Upper lobe of right lung (tissue), 1 donor: ENCODE results near the gene CAPZB. TPM values are rescaled to one million over a fixed set of nuclear protein-coding genes. Genes with fewer than 3 reads are reported as not detected.

Experiments
- ATAC-seq: fragments of 200-7000 bp; cut with Tn5 transposase; one replicate; pipeline ENCODE4 v1.9.1; 2020; ENCODE audit warnings: mild to moderate bottlenecking, moderate library complexity
- DNase-seq: peaks from one replicate; pipeline ENCODE4 v3.0.0-alpha.2; 2020
- H3K27ac ChIP-seq: fragments of 200-600 bp; one replicate; pipeline ENCODE4 v1.8.0; 2022
- H3K27me3 ChIP-seq: fragments of 200-600 bp; one replicate; pipeline ENCODE4 v1.8.0; 2022; ENCODE audit warnings: mild to moderate bottlenecking
- H3K36me3 ChIP-seq: fragments of 200-600 bp; one replicate; pipeline ENCODE4 v1.8.0; 2022
- H3K4me1 ChIP-seq: fragments of 200-600 bp; one replicate; pipeline ENCODE4 v1.8.0; 2022
- H3K4me3 ChIP-seq: fragments of 200-600 bp; one replicate; pipeline ENCODE4 v1.8.0; 2022; ENCODE audit warnings: mild to moderate bottlenecking
- H3K9me3 ChIP-seq: fragments of 200-600 bp; one replicate; pipeline ENCODE4 v1.8.0; 2022
- CTCF ChIP-seq: fragments of 200-600 bp; IDR thresholded peaks from one replicate; pipeline ENCODE4 v1.8.0; 2022; ENCODE audit warnings: antibody characterized with exemption
- intact Hi-C: fragments of 100-400 bp; cut with DNase I; formaldehyde crosslinking; loops from one replicate; pipeline ENCODE4 v1.11.0; 2022
- total RNA-seq: library from RNA; stranded (reverse); fragmentation: NEBNext Ultra II Directional; extraction: Animal tissue kit (Norgen Biotek cat#: 25700); gene quantifications from one replicate; pipeline ENCODE4 v1.2.1, GENCODE V29; 2021
- donor health status: DM: no; HTN: yes; CAD: no; lungs with severe emphysema.

CAPZB gene
- total RNA-seq, 1 donor from 2014 or later = 237 TPM

GRCh38 chr1:19317126-19317910 is 168.0 kb downstream of the CAPZB start:
- H3K36me3 ChIP-seq = peaks cover 17% of the 10 kb centered on the region
- intact Hi-C loops = no loop called here
- H3K9me3 ChIP-seq = no peaks in the 10 kb centered on the region
- no peak overlapping the region for H3K4me3 ChIP-seq
- ATAC-seq = no peak
- peaks cover 7% of the 10 kb centered on the region for H3K4me1 ChIP-seq
- no peak overlapping the region for H3K27ac ChIP-seq
- no peaks in the 10 kb centered on the region for H3K27me3 ChIP-seq
- TF ChIP-seq CTCF = no peak
- no peak for DNase-seq

DNA sequence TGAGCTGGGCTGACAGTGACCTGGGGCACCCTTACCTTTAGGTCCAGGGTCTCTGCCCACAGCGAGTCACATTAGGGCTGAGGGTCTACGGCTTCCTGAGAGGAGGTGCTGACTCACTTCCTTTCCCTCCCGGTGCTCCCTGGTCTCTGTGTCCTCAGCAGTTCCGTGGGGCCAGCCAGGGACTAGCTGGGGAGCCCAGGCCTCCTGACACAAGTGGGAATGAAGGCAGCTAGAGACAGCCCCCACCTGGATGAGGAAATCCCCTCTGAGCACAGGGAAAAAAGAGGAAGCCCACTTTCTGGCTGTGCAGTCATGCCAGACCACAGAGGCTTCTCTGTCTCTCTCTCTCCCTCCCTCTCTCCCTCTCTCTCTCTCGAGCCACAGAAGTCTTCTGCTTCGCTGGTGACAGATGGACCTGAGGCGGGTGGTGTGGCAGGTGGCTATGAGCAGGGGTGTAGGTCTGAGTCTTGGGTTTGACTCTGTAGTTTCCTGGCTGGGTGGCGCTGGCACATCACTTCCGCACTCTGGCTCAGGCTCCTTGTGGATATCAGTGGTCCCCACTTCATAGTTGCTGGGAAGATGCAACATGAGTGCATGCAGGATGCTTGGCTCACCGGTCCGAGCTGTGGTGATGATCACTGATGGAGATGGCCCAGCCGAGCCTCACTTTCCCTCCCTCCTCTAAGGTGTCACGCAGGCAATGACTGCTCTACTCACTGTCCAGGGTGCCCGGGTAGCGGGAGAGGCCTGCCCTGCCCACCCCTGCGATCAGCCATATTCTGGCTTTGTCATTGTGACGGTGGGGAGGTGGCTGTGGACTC is 169.8 kb downstream of the CAPZB start:
- no peak for TF ChIP-seq CTCF

GRCh38 chr1:19313961-19314882 is 171.1 kb downstream of the CAPZB start:
- DNase-seq (no peak), ATAC-seq (no peak)
- no peak overlapping the region for H3K27ac ChIP-seq
- H3K36me3 ChIP-seq = peaks cover 10% of the 10 kb centered on the region
- no peak overlapping the region for H3K4me3 ChIP-seq
- no peaks in the 10 kb centered on the region for H3K9me3 ChIP-seq
- TF ChIP-seq CTCF = no peak
- intact Hi-C loops = no loop called here
- H3K4me1 ChIP-seq = peaks cover 15% of the 10 kb centered on the region
- no peaks in the 10 kb centered on the region for H3K27me3 ChIP-seq

More for the DNA sequence above, 169.8 kb downstream of the CAPZB start:
- Histone ChIP-seq H3K27me3 (no peaks in the 10 kb centered on the region), H3K4me1 (peaks cover 14% of the 10 kb centered on the region), H3K27ac (no peak overlapping the region), H3K36me3 (peaks cover 14% of the 10 kb centered on the region), H3K4me3 (no peak overlapping the region), H3K9me3 (no peaks in the 10 kb centered on the region)
- DNase-seq (no peak), ATAC-seq (no peak)
- intact Hi-C loops = no loop called here

DNA sequence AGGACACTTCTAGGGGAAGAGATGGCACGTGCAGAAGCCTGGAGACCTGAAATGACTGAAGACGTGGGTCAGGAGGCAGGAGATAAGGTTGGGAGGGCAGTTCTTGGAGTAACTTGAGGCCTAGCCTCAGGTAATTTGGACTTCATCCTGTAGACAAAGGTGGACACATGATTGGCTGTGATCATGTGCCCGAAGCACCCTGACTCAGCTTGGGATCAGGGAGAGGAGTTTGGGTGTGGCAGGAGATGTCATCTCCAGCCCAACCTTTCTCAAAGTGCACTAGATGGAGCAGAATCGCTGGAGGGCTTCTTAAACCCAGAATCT is 171.7 kb downstream of the CAPZB start:
- H3K4me3 ChIP-seq = no peak overlapping the region
- intact Hi-C loops = no loop called here

More for the DNA sequence above, 171.7 kb downstream of the CAPZB start:
- Histone ChIP-seq H3K9me3 (no peaks in the 10 kb centered on the region), H3K27me3 (no peaks in the 10 kb centered on the region), H3K36me3 (peaks cover 7% of the 10 kb centered on the region), H3K4me1 (peaks cover 15% of the 10 kb centered on the region), H3K27ac (no peak overlapping the region)
- TF ChIP-seq CTCF = no peak
- DNase-seq (no peak), ATAC-seq (no peak)
